GM20000 (cell line): ENCODE measurements around the gene PALLD.

ENCODE experiments used
- DNase-seq: peaks from one replicate; pipeline ENCODE4 v3.0.0; 2012; ENCODE audit warnings: low spot score
- TF ChIP-seq, protein P1 (sequence below): IDR thresholded peaks from 2 replicates; pipeline ENCODE4 v1.5.1; 2012; ENCODE audit warnings: mild to moderate bottlenecking, control low read depth; ENCODE audit errors: extremely low read depth, missing control alignments

The PALLD gene

DNA sequence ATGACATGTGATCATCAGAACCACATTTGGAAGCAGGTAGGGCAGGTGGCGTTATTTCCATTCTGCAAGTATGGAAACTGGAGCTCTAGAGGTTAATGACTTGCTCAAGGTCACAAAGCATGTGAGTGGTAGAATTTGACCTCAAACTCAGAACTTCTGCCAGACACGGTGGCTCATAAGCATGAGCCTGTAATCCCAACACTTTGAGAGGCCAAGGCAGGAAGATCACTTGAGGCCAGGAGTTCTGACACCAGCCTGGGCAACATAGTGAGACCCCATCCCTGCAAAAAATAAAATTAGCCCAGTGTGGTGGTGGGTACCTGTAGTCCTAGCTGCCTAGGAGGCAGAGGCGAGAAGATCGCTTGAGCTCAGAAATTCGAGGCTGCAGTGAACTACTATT lies 139.2 kb downstream of the PALLD start:
- TF ChIP-seq, protein P1, sequence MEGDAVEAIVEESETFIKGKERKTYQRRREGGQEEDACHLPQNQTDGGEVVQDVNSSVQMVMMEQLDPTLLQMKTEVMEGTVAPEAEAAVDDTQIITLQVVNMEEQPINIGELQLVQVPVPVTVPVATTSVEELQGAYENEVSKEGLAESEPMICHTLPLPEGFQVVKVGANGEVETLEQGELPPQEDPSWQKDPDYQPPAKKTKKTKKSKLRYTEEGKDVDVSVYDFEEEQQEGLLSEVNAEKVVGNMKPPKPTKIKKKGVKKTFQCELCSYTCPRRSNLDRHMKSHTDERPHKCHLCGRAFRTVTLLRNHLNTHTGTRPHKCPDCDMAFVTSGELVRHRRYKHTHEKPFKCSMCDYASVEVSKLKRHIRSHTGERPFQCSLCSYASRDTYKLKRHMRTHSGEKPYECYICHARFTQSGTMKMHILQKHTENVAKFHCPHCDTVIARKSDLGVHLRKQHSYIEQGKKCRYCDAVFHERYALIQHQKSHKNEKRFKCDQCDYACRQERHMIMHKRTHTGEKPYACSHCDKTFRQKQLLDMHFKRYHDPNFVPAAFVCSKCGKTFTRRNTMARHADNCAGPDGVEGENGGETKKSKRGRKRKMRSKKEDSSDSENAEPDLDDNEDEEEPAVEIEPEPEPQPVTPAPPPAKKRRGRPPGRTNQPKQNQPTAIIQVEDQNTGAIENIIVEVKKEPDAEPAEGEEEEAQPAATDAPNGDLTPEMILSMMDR = no peak
- DNase-seq = no peak

DNA sequence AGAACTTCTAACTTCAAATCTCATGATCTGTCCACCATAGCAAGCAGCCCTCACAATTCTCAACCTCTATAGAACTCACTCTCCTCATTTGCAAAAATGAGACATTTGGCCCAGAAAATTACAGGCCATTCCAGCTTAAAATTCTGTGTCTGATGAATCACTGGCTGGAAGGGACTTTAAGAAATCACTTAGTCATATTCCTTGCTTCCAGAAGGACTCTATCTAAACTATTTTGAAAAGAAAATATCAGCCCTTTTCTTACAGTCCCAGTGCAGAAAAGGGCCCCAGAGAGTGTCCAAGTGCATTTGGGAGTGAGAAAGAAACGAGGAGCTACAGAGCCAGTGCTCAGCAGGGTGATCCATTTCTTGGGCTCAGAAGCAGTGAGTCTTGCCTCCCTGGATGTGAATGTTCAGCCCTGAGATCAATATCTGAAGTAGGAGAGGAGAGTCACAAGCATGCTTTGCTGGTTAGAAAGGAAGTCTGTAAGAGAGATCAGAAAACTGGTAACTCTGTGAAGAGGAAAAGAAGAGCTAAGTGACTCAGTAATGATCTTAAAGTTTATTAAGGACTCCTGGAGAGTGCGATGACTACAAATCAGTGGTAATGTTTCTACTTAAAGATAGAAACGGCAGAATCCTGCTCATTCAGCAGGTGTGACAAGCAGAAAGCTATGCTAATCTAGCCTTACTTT lies 139.8 kb downstream of the PALLD start:
- TF ChIP-seq, protein P1 = no peak
- no peak for DNase-seq

DNA sequence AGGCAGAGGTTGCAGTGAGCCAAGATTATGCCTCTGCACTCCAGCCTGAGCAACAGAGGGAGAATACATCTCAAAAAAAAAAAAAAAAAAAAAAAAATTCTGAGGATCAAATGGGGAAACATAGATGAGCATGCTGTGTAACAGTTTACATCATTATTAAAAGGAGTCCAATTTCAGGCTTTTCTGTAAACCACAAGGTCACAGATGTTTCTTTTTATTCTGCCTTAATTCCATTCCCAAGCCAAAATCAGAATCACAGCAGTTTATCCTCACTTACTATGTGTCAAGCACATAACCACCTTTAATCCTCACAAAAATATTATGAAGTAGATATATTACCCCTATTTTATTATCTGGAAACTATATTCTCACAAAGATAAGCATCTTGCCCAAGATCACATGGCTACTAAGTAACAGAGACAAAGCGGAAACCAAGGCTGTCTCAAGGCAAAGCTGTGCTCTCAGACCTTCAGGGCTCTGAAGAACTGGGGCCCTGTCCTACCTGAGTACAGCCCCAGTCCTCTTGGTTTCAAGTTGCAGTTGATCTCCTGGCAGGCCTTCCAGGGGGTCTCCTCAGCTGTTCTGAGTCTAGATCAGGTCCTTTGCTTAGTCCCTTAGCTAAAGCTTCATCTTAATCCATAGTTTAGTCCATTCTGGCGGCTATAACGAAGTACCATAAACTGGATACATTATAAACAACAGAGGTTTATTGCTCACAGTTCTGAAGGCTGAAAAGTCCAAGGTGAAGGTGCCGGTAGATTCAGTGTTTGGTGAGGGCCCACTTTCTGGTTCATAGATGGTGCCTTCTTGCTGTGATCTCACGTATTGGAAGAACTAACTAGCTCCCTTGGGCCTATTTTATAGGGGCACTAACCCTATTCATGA lies 141.3 kb downstream of the PALLD start:
- no peak for DNase-seq
- TF ChIP-seq, protein P1 = no peak

DNA sequence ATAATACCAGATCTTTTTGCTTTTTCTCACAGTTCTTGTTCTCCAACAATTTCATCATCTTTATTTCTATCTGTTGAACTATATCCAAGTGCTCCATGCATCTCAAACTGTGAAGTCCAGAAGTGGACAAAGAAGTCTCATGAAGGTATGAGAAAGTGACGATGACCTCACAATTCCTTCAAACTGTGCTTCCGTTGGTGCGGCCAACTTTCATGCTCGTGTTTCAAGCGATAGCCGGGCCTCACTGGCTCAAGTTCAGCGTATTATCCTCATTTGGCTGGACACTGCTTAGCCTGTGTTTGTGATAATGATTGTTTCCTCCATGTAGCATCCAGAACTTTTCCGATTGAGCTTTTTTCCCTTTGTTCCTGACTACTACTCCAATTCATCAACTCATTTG lies 143.1 kb downstream of the PALLD start:
- TF ChIP-seq, protein P1 = no peak
- no peak for DNase-seq

DNA sequence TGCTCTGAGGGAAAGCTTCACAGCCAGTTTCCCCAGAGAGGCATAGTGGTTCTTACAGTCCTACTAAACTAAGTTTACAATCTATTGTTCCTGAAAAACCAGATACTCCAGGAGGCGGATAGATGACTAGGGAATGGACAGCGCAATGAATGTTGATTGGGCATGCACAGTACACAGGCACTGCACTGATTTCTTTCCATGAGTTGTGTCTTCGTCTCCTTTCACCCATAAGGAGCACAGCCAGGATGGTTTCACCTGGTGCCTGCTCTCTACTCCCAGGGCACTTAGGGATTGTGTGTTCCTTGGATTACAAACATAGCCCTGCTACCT lies 144.9 kb downstream of the PALLD start:
- no peak for DNase-seq
- TF ChIP-seq, protein P1 = no peak

DNA sequence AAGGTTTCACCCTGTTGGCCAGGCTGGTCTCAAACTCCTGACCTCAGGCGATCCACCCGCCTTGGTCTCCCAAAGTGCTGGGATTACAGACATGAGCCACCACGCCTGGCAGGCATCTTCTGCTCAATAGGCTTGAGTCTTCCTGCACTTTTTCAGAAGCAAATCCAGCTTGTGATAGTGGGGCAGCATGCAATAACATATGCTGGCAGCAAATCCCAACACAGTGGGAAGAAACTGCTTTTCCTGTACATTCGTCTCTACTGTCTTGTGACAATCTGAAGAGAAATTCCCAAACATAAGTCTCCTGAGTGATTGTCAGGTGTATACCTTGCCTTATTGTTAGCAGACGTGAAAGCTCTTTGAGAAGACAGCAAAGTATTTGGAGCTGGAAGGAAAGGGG lies 145.7 kb downstream of the PALLD start:
- TF ChIP-seq, protein P1 = no peak
- no peak for DNase-seq

DNA sequence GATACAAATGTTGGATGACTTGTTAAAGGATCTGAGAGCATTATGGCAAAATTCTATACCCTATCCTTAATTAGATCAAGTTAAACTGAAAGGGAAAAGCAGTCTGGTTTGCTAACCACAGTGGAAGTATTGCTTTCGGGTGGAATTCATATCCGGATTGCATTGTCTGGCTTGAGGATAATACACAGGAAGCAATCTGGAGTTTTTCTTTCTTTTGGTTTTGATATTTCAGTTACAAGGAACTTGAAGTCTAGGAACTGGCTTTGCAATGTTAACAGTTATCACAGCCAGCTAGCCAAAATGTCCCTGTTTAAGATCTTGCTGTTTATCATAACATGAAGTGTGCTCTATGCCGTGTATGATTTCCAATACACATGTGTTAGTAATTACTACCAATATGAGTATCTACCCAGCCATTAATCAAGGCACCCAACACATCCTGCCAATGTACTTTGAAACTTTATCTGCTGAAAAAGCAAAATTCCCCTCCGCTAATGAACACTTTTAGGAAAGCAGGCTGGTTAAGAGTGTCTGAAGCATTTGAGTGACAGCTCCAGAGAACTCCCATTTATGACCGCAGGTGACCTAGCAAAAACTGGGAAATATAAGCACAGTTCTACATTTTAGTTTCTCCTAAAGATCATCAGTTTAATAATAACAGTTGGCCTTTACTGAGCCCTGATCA lies 146.4 kb downstream of the PALLD start:
- DNase-seq = no peak
- TF ChIP-seq, protein P1 = no peak
